ENCODE results near the gene PPP1R12B.
A peak's percentile ranks its signal among the peaks of the same experiment; 100 is the strongest.

Gene PPP1R12B

GRCh38 chr1:202589190-202589930, 240.9 kb downstream of the PPP1R12B start:
- peak; percentile 99 for DNase-seq (ENCODE audit: low read depth)
- peak; percentile 25; the same call in 1 of the 2 replicates for TF ChIP-seq CTCF (conservative IDR thresholded peaks at IDR 0.05; ENCODE audit: low read length)
- H3K4me3 ChIP-seq (ENCODE audit: low read length): no peak overlapping the region

- TF ChIP-seq CTCF (conservative IDR thresholded peaks at IDR 0.05; ENCODE audit: low read length): no peak
- no peak overlapping the region for H3K4me3 ChIP-seq (ENCODE audit: low read length)
- no peak for DNase-seq (ENCODE audit: low read depth)
Observed at GRCh38 chr1:202590126-202590525, 241.6 kb downstream of the PPP1R12B start.

GRCh38 chr1:202590975-202591411, 242.5 kb downstream of the PPP1R12B start:
- no peak for TF ChIP-seq CTCF (conservative IDR thresholded peaks at IDR 0.05; ENCODE audit: low read length)
- H3K4me3 ChIP-seq (ENCODE audit: low read length): no peak overlapping the region
- no peak for DNase-seq (ENCODE audit: low read depth)

GRCh38 chr1:202591515-202591914, 243.0 kb downstream of the PPP1R12B start:
- DNase-seq (ENCODE audit: low read depth): no peak
- TF ChIP-seq CTCF (conservative IDR thresholded peaks at IDR 0.05; ENCODE audit: low read length): no peak
- no peak overlapping the region for H3K4me3 ChIP-seq (ENCODE audit: low read length)

- TF ChIP-seq CTCF (conservative IDR thresholded peaks at IDR 0.05; ENCODE audit: low read length): no peak
- no peak for DNase-seq (ENCODE audit: low read depth)
- no peak overlapping the region for H3K4me3 ChIP-seq (ENCODE audit: low read length)
Observed at GRCh38 chr1:202592146-202592545, 243.6 kb downstream of the PPP1R12B start.

GRCh38 chr1:202593845-202594244, 245.3 kb downstream of the PPP1R12B start:
- no peak overlapping the region for H3K4me3 ChIP-seq (ENCODE audit: low read length)
- peak; percentile 49 for DNase-seq (ENCODE audit: low read depth)
- no peak for TF ChIP-seq CTCF (conservative IDR thresholded peaks at IDR 0.05; ENCODE audit: low read length)

- no peak for TF ChIP-seq CTCF (conservative IDR thresholded peaks at IDR 0.05; ENCODE audit: low read length)
- H3K4me3 ChIP-seq (ENCODE audit: low read length): no peak overlapping the region
- no peak for DNase-seq (ENCODE audit: low read depth)
Observed at GRCh38 chr1:202596638-202597037, 248.1 kb downstream of the PPP1R12B start.

All from AG10803 (cell line).